ENCODE results near the gene ZNF524.

DNA sequence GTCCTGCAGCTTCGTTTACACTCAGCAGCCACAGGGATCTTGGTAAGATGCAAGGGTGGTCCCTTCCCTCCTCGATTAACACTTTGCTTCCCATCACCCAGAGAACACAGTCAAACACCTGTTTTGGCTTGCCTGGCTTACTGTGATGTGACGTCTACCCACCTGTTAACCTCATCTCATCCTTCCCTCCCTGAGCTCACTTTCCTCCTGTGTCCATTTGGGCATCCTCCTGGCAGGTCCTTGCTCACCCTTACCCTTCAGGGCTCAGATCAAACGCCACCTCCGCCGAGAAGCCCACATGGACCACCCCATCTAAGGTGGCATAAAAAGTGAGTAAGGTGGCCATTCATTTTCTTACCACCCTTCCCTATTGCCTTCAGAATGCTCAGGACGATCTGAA is 10.0 kb upstream of the ZNF524 start:
- no peak for TF ChIP-seq POLR2A (IDR thresholded peaks at IDR 0.05; ENCODE audit: low read depth, low read length)
- no peak for TF ChIP-seq POLR2AphosphoS5 (IDR thresholded peaks at IDR 0.05; ENCODE audit: low read depth, low read length)

All from GM12892 (cell line).